GM10266 (cell line): ENCODE measurements around the gene CXorf51A.
"Not testable (repeated sequence)": the region's sequence is repeated elsewhere in the genome, so short reads cannot be mapped to it uniquely, and the experiment has no call there.

ENCODE experiments used
- DNase-seq: peaks from one replicate; pipeline ENCODE4 v3.0.0; 2012; ENCODE audit errors: extremely low spot score
- TF ChIP-seq, protein P1 (sequence below): IDR thresholded peaks from 2 replicates; pipeline ENCODE4 v1.5.1; 2012; ENCODE audit warnings: mild to moderate bottlenecking, low read depth; ENCODE audit not compliant: control insufficient read depth, insufficient read depth; ENCODE audit errors: missing control alignments

The CXorf51A gene

DNA sequence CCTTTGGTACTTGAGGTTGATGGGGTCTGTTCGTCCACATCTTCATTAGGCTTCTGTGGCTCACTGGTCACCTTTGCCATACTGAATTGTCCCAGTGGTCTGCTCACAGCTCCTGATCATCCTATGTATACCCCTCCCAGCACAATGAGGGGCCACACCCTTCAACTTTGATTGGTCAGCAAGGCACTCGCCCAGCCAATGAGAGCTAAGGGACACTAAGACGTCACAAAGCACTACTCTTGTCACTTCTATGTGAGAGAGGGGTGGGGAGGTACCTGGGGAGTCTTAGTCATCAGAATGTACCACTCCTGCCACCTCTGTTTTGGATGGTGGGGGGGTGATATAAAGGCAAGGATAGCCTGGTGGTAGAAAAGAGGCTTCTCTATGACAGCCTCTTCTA is at the start of gene CXorf51A:
Gene CXorf51A, minus strand, starts transcription at position 101 of the 400 bp plus-strand sequence. Its CDS starts 21 bp downstream, at position 80.
- DNase-seq = not testable (repeated sequence)

DNA sequence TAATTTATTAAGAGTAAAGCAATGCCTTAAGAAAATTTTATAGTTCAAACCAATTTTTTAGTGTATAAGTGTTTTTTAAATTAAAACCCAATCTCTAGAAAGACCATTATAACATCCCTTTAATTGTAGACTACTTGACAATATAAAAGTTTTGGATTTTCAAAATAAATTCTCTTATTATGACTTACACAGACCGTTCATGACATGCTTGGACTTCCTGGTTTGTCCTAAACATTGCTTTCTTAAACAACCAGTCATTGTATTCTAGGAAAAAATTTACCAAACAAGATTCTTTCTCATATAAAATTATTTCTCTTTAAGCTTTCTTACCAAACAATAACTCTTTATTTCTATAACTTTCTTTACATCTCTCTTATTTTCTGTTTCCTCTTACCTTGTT is 49.0 kb upstream of the CXorf51A start:
- TF ChIP-seq, protein P1, sequence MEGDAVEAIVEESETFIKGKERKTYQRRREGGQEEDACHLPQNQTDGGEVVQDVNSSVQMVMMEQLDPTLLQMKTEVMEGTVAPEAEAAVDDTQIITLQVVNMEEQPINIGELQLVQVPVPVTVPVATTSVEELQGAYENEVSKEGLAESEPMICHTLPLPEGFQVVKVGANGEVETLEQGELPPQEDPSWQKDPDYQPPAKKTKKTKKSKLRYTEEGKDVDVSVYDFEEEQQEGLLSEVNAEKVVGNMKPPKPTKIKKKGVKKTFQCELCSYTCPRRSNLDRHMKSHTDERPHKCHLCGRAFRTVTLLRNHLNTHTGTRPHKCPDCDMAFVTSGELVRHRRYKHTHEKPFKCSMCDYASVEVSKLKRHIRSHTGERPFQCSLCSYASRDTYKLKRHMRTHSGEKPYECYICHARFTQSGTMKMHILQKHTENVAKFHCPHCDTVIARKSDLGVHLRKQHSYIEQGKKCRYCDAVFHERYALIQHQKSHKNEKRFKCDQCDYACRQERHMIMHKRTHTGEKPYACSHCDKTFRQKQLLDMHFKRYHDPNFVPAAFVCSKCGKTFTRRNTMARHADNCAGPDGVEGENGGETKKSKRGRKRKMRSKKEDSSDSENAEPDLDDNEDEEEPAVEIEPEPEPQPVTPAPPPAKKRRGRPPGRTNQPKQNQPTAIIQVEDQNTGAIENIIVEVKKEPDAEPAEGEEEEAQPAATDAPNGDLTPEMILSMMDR = no peak
- DNase-seq = no peak

- no peak for DNase-seq
- TF ChIP-seq, protein P1 = no peak
Measured at GRCh38 chrX:146854281-146854680, 39.7 kb upstream of the CXorf51A start.

GRCh38 chrX:146831994-146832393 is 17.4 kb upstream of the CXorf51A start:
- no peak for DNase-seq
- TF ChIP-seq, protein P1 = no peak

GRCh38 chrX:146809471-146809870 is 5.1 kb downstream of the CXorf51A start, which contains the start of gene CXorf51B:
CXorf51B (plus strand) TSS chrX:146809771; CDS start chrX:146809792, 21 bp downstream.
- not testable (repeated sequence) for DNase-seq
